Activated naive CD4-positive, alpha-beta T cell treated with anti-CD3 and anti-CD28 coated beads, Interleukin-2, amount 50 U/mL, for 24 hours (primary cell): Measurements from ENCODE around the gene ITGA2.

Source experiments
- H3K27ac Mint-ChIP-seq: one replicate; pipeline ENCODE4 v1.8.0; 2021; ENCODE audit warnings: mild to moderate bottlenecking, mixed read lengths
- H3K27me3 Mint-ChIP-seq: one replicate; pipeline ENCODE4 v1.8.0; 2021; ENCODE audit warnings: mixed read lengths
- H3K36me3 Mint-ChIP-seq: one replicate; pipeline ENCODE4 v1.8.0; 2021; ENCODE audit warnings: mixed read lengths
- H3K4me1 Mint-ChIP-seq: one replicate; pipeline ENCODE4 v1.8.0; 2021; ENCODE audit warnings: mixed read lengths
- H3K4me3 Mint-ChIP-seq: one replicate; pipeline ENCODE4 v1.8.0; 2021; ENCODE audit warnings: mild to moderate bottlenecking, mixed read lengths
- H3K9me3 Mint-ChIP-seq: one replicate; pipeline ENCODE4 v1.8.0; 2021; ENCODE audit warnings: mixed read lengths

Gene ITGA2

DNA sequence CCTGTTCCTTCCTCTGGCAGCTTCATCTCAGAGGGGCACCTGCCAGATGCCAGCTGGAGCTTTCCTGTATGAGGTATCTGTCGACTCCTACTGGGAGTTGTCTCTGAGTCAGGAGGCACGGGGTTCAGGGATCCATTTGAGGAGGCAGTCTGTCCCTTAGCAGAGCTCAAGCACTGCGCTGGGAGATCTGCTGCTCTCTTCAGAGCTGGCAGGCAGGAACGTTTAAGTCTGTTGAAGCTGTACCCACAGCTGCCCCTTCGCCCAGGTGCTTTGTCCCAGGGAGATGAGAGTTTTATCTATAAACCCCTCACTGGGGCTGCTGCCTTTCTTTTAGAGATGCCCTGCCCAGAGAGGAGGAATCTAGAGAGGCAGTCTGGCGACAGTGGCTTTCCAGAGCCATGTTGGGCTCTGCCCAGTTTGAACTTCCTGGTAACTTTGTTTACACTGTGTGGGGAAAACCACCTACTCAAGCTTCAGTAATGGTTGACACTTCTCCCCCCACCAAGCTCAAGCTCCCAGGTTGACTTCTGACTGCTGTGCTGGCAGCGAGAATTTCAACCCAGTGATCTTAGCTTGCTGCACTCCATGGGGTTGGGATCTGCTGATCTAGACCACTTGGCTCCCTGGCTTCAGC is 11.8 kb upstream of the ITGA2 start:
- peaks cover 5% of the 10 kb centered on the region for H3K9me3 Mint-ChIP-seq
- no peak overlapping the region for H3K27ac Mint-ChIP-seq
- no peak overlapping the region for H3K4me3 Mint-ChIP-seq
- H3K4me1 Mint-ChIP-seq = no peaks in the 10 kb centered on the region
- peaks cover 10% of the 10 kb centered on the region for H3K27me3 Mint-ChIP-seq
- H3K36me3 Mint-ChIP-seq = peaks cover 2% of the 10 kb centered on the region

DNA sequence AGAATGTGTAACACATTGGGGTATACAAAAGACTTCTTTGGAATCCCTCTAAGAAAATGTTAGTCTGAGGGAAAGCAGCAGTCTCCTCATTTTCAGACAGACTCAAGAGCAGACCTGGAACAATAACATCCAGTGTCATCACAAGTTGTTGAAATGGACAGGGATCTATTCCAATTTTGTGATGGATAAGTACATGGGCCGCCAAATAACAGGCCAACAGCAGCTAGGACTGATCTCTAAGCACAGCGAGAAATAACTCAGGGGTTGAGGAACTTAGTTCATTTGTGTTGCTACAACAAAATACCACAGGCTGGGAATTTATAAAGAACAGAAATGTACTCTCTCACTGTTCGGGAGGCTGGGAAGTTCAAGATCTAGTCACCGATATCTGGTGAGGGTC is 7.6 kb upstream of the ITGA2 start:
- H3K4me1 Mint-ChIP-seq = peaks cover 21% of the 10 kb centered on the region
- no peak overlapping the region for H3K4me3 Mint-ChIP-seq
- H3K9me3 Mint-ChIP-seq = no peaks in the 10 kb centered on the region
- H3K36me3 Mint-ChIP-seq = peaks cover 2% of the 10 kb centered on the region
- no peak overlapping the region for H3K27ac Mint-ChIP-seq
- peaks cover 11% of the 10 kb centered on the region for H3K27me3 Mint-ChIP-seq

- no peaks in the 10 kb centered on the region for H3K36me3 Mint-ChIP-seq
- H3K27me3 Mint-ChIP-seq = peaks cover 13% of the 10 kb centered on the region
These were observed 5.2 kb upstream of the ITGA2 start for GRCh38 chr5:52983731-52984636.

GRCh38 chr5:52985306-52985705 is 3.8 kb upstream of the ITGA2 start:
- Mint-ChIP-seq H3K27me3 (peaks cover 14% of the 10 kb centered on the region), H3K27ac (no peak overlapping the region), H3K9me3 (no peaks in the 10 kb centered on the region), H3K4me3 (no peak overlapping the region), H3K4me1 (peaks cover 41% of the 10 kb centered on the region), H3K36me3 (no peaks in the 10 kb centered on the region)

More at GRCh38 chr5:52983731-52984636, 5.2 kb upstream of the ITGA2 start:
- Mint-ChIP-seq H3K4me3 (no peak overlapping the region), H3K4me1 (peaks cover 36% of the 10 kb centered on the region), H3K9me3 (no peaks in the 10 kb centered on the region), H3K27ac (no peak overlapping the region)

DNA sequence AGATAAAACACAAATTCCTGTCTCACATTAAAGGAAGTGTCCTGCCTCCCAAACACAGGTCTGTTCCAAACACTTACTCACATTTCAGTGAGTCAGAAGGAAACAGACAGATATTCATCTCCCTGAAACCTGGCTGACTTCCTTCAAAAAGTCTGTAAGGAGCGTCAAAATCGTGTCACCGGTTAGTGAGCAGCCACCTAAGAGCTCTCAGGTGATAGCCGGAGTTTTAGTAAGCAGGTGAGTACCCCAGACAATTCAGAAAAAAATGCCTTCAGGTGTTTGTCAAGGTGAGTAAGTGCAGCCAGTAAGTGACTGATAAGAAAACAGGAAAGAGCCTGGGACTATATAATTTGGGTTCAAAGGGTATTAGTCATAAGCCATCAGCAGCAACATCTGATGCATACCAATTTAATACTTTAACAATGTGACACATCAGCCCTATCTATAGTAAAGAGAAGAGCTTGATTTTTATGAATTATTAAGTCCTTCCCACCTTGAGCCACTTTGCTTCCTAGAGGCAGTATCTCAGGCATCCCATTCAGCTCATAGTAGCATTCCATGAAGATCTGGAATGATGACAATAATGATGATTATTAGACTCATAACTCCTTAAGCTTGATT is 1.3 kb upstream of the ITGA2 start:
- H3K9me3 Mint-ChIP-seq = no peaks in the 10 kb centered on the region
- H3K4me3 Mint-ChIP-seq = peak overlapping the region; percentile 74
- H3K4me1 Mint-ChIP-seq = peaks cover 41% of the 10 kb centered on the region
- H3K27ac Mint-ChIP-seq = peak overlapping the region; percentile 74
- H3K27me3 Mint-ChIP-seq = peaks cover 12% of the 10 kb centered on the region
- no peaks in the 10 kb centered on the region for H3K36me3 Mint-ChIP-seq

DNA sequence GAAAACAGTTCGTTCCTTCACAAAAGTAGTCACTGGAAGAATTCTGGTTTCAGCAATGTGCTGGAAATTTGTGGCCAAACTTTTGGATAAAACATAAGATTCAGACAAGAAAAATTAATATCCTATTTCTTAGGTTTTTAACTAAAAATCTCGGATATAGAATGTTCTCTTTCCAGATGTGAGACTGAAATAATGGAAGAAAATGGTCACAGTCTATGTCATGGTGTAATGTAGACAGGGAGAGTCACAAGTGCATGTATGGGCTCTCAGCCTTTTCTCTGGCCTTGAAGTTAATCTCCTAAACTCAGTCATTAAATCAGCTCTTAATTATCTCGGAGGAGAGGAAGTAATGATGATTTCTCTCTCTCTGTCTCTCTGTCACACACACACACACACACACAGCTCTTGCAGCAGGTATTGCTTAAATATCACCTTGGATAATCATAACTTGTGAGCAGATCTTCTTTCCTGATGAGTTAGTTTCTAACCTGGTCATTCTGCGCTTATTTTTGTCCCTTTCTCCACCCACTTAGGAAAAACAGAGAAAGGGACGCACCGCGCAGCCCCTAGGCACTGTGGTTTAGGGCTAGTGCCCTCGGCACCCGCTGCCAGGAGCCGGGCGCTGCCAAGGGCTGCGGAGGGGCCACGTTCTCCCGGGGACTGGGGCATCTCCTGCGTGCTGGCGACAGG is 672 bp upstream of the ITGA2 start:
- peak overlapping the region; percentile 74 for H3K4me3 Mint-ChIP-seq
- peaks cover 39% of the 10 kb centered on the region for H3K4me1 Mint-ChIP-seq
- no peaks in the 10 kb centered on the region for H3K36me3 Mint-ChIP-seq
- H3K9me3 Mint-ChIP-seq = no peaks in the 10 kb centered on the region
- peaks cover 12% of the 10 kb centered on the region for H3K27me3 Mint-ChIP-seq
- peak overlapping the region; percentile 74 for H3K27ac Mint-ChIP-seq

GRCh38 chr5:52989781-52990527 is 802 bp downstream of the ITGA2 start:
- Mint-ChIP-seq H3K27ac (peak overlapping the region; percentile 57), H3K36me3 (no peaks in the 10 kb centered on the region), H3K4me1 (peaks cover 28% of the 10 kb centered on the region), H3K27me3 (peaks cover 11% of the 10 kb centered on the region), H3K9me3 (no peaks in the 10 kb centered on the region), H3K4me3 (peak overlapping the region; percentile 73)

DNA sequence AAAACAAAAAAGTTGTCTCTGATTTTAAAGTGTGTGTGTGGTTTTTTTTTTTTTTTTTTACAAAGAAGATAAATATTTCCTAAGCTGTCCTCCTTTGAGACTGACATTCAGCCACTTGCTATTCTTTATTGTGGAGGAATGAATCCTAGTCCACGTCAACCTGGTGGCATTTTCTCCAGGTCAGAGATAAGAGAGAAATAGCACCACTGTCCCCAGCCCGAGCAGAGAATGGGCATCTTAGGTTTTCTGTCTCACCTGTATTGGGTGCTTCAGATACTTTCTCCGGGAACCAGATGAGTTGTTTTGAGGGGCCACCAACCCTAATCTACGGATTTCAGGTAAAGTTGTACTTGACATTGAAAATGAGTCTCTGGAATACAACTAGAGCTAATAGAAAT is 1.4 kb downstream of the ITGA2 start:
- Mint-ChIP-seq H3K9me3 (no peaks in the 10 kb centered on the region), H3K4me1 (peaks cover 25% of the 10 kb centered on the region), H3K4me3 (no peak overlapping the region), H3K36me3 (no peaks in the 10 kb centered on the region), H3K27ac (no peak overlapping the region), H3K27me3 (peaks cover 11% of the 10 kb centered on the region)

- Mint-ChIP-seq H3K4me1 (peaks cover 9% of the 10 kb centered on the region), H3K27ac (no peak overlapping the region), H3K27me3 (peaks cover 8% of the 10 kb centered on the region), H3K4me3 (no peak overlapping the region), H3K9me3 (no peaks in the 10 kb centered on the region), H3K36me3 (no peaks in the 10 kb centered on the region)
These were observed 4.2 kb downstream of the ITGA2 start for GRCh38 chr5:52993367-52993766.

DNA sequence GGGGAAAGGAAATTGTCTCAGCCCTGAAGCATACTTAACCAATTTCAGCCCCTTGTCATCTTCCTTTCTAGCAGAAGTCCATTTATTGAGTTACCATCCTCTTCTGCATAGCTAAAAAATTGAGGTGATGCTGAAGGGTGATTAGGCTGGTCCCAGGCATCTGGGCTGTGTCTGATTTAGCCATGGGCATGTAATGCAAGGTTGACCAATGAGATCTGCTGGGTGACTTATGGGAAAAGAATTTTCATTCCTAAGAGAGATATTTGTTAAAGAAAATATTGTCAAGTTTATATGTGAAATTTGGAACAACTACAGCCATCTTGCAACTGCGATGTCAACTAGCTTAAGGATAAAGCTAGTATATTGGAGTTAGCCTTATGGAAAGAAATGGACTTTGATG is 5.1 kb downstream of the ITGA2 start:
- H3K4me3 Mint-ChIP-seq = no peak overlapping the region
- no peaks in the 10 kb centered on the region for H3K9me3 Mint-ChIP-seq

DNA sequence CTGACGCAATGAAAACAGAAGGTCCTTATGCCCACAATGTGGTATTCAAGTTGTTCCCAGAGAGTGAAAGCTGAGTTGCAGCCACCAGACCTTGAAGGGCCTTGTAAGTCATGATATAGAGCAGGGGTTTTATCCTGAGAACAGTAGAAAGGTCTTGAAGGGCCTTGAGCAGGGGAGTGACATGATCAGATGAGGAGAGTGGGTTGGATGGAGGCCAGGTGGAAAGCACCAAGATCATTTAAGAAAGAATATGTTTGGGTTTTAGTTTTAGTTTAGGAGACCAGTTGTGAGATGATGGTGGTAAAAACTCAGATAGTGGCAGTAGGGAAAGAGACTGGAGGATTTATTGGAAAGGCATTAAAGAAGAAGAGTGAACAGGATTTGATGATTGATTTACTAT is 5.9 kb downstream of the ITGA2 start:
- H3K4me3 Mint-ChIP-seq = no peak overlapping the region
- H3K27me3 Mint-ChIP-seq = peaks cover 8% of the 10 kb centered on the region
- H3K9me3 Mint-ChIP-seq = no peaks in the 10 kb centered on the region
- H3K36me3 Mint-ChIP-seq = no peaks in the 10 kb centered on the region
- H3K27ac Mint-ChIP-seq = no peak overlapping the region
- H3K4me1 Mint-ChIP-seq = peaks cover 2% of the 10 kb centered on the region

More for the DNA sequence above, 5.1 kb downstream of the ITGA2 start:
- Mint-ChIP-seq H3K36me3 (no peaks in the 10 kb centered on the region), H3K4me1 (peaks cover 5% of the 10 kb centered on the region), H3K27ac (no peak overlapping the region), H3K27me3 (peaks cover 8% of the 10 kb centered on the region)

- Mint-ChIP-seq H3K36me3 (no peaks in the 10 kb centered on the region), H3K4me1 (no peaks in the 10 kb centered on the region), H3K4me3 (no peak overlapping the region), H3K27me3 (peaks cover 6% of the 10 kb centered on the region), H3K27ac (no peak overlapping the region), H3K9me3 (no peaks in the 10 kb centered on the region)
These were observed 6.8 kb downstream of the ITGA2 start for GRCh38 chr5:52995914-52996313.

- Mint-ChIP-seq H3K27me3 (peaks cover 6% of the 10 kb centered on the region), H3K4me3 (no peak overlapping the region), H3K27ac (no peak overlapping the region), H3K9me3 (no peaks in the 10 kb centered on the region), H3K36me3 (no peaks in the 10 kb centered on the region), H3K4me1 (no peaks in the 10 kb centered on the region)
These were observed 7.8 kb downstream of the ITGA2 start for GRCh38 chr5:52996979-52997378.

DNA sequence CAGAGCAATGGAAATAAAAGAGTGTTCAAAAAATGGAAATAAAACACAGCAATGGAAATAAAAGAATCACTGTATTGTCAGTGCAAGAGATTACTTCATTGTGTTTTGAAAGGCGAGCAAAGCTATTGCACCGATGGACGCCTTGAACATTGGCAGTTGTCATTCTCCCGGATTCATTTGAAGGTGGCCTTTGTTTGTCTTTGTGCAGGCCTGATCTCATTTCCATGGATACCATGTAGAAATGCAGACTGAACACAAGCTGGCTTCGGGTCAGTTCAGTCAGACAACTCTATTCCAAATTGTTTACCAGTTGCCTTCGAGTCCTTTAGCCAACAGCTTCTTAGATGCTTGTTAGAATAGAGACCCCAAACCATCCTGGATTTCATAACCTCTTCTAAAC is 8.3 kb downstream of the ITGA2 start:
- Mint-ChIP-seq H3K36me3 (no peaks in the 10 kb centered on the region), H3K27me3 (peaks cover 5% of the 10 kb centered on the region), H3K9me3 (no peaks in the 10 kb centered on the region), H3K4me3 (no peak overlapping the region), H3K4me1 (no peaks in the 10 kb centered on the region), H3K27ac (no peak overlapping the region)
